GM21526 (cell line): ENCODE measurements around the gene ISL2.

ENCODE experiments used
- ATAC-seq: cut with Tn5 transposase; IDR thresholded peaks from one replicate; pipeline ENCODE4 v1.9.1; 2021; ENCODE audit warnings: moderate library complexity; ENCODE audit not compliant: unreplicated experiment, low FRiP score

ISL2 gene

GRCh38 chr15:76368122-76368621 lies 31.6 kb downstream of the ISL2 start:
- ATAC-seq = no peak

GRCh38 chr15:76376029-76376428 lies 39.5 kb downstream of the ISL2 start:
- ATAC-seq = no peak

- no peak for ATAC-seq
Measured at GRCh38 chr15:76376816-76377215, 40.2 kb downstream of the ISL2 start.

GRCh38 chr15:76377217-76377616 lies 40.6 kb downstream of the ISL2 start:
- no peak for ATAC-seq

GRCh38 chr15:76377751-76378150 lies 41.2 kb downstream of the ISL2 start:
- no peak for ATAC-seq

GRCh38 chr15:76378691-76379090 lies 42.1 kb downstream of the ISL2 start:
- no peak for ATAC-seq

GRCh38 chr15:76380249-76380648 lies 43.7 kb downstream of the ISL2 start:
- ATAC-seq = no peak

GRCh38 chr15:76381366-76381765 lies 44.8 kb downstream of the ISL2 start:
- no peak for ATAC-seq

- no peak for ATAC-seq
Measured at GRCh38 chr15:76382987-76383728, 46.6 kb downstream of the ISL2 start.

GRCh38 chr15:76384409-76384808 lies 47.8 kb downstream of the ISL2 start:
- no peak for ATAC-seq

- no peak for ATAC-seq
Measured at GRCh38 chr15:76386178-76386577, 49.6 kb downstream of the ISL2 start.

GRCh38 chr15:76386926-76387325 lies 50.4 kb downstream of the ISL2 start:
- ATAC-seq = no peak

- no peak for ATAC-seq
Measured at GRCh38 chr15:76390571-76390970, 54.0 kb downstream of the ISL2 start.

- no peak for ATAC-seq
Measured at GRCh38 chr15:76391309-76391708, 54.7 kb downstream of the ISL2 start.

- ATAC-seq = no peak
Measured at GRCh38 chr15:76391847-76392246, 55.3 kb downstream of the ISL2 start.
